Right lobe of liver (tissue), 4 donors: ENCODE data around the gene DUSP8.
"Not testable (repeated sequence)": the region's sequence is repeated elsewhere in the genome, so short reads cannot be mapped to it uniquely, and the experiment has no call there.

ENCODE experiments used
- POLR2A ChIP-seq: fragments of 450-650 bp; IDR thresholded peaks from one replicate; pipeline ENCODE4 v1.6.1; 2017; ENCODE audit warnings: antibody characterized with exemption, mild to moderate bottlenecking
- TF ChIP-seq, protein P1 (sequence below), 4 donors: fragments of 200-600 bp in 3 of 4; fragments of 450-650 bp in 1 of 4; IDR thresholded peaks; one replicate each; pipeline versions ENCODE4 v1.5.1 to v1.8.0; 2016 to 2022; ENCODE audit warnings: antibody characterized with exemption in 4 of 4, mild to moderate bottlenecking in 2 of 4
- donor health status: DM: no; HTN: no; CAD: no.
- donor health status: DM: no; HTN: no; CAD: no.
- donor health status: DM: no; HTN: yes; CAD: no.

DNA sequence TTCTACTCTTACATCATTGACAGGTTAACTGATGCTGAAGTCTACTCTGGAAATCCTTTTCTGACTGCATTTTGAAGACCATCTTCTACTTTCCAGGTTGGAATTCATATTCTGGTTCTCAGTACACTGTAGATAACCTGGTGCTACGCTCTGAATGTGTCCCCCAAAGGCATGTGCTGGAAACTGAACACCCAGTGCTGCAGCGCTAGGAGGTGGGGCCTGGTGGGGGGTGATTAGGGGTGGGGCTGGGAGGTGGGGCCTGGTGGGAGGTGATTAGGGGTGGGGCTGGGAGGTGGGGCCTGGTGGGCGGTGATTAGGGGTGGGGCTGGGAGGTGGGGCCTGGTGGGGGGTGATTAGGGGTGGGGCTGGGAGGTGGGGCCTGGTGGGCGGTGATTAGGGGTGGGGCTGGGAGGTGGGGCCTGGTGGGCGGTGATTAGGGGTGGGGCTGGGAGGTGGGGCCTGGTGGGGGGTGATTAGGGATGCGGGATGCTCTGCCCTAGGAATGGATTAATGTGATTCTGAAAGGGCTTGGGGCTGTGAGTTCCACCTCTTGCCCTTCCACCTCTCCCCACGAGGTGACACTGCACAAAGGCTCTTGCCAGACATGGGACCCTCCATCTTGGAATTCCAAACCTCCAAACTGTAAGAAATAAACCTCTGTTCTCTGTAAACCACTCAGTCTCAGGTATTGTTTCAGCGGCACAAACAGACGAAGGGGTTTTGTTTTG, 59.4 kb downstream of the DUSP8 start:
- TF ChIP-seq, protein P1, sequence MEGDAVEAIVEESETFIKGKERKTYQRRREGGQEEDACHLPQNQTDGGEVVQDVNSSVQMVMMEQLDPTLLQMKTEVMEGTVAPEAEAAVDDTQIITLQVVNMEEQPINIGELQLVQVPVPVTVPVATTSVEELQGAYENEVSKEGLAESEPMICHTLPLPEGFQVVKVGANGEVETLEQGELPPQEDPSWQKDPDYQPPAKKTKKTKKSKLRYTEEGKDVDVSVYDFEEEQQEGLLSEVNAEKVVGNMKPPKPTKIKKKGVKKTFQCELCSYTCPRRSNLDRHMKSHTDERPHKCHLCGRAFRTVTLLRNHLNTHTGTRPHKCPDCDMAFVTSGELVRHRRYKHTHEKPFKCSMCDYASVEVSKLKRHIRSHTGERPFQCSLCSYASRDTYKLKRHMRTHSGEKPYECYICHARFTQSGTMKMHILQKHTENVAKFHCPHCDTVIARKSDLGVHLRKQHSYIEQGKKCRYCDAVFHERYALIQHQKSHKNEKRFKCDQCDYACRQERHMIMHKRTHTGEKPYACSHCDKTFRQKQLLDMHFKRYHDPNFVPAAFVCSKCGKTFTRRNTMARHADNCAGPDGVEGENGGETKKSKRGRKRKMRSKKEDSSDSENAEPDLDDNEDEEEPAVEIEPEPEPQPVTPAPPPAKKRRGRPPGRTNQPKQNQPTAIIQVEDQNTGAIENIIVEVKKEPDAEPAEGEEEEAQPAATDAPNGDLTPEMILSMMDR (IDR thresholded peaks at IDR 0.05): not testable (repeated sequence)
- TF ChIP-seq POLR2A: not testable (repeated sequence)
